ENCODE measurements around the gene MAP3K12. TPM values are rescaled to one million over a fixed set of nuclear protein-coding genes. Genes with fewer than 3 reads are reported as not detected.

Gene MAP3K12
- polyA plus RNA-seq, 1 donor (not counting 4 experiments of a cell fraction or from before 2014, with no cell fraction given), result 13.4 TPM

DNA sequence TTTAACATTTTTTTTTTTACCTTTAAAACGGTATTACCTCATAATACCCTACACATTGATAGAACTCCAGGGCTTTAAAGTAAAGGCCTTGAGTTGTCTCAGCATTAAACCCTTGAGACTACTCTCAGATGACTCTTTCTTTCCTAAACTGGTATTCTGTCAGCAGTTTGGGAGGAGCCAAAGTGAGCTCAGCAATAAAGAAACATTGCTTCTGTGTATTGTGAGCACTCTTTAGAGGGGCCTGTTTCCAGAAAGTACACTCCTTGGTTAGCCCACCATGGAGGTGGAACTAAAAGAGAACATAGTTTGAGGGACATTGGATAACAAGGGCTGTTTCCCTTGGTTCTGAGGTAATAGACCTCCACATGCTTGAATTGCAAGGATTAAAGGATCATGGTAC is 20.4 kb downstream of the MAP3K12 start:
- no peak for DNase-seq (ENCODE audit: low read depth, low spot score)
- peaks cover 21% of the 10 kb centered on the region for H4K20me1 ChIP-seq (ENCODE audit: control insufficient read depth, extremely low read depth, insufficient read depth, low read length)
- H3K79me2 ChIP-seq (ENCODE audit: control insufficient read depth, insufficient read depth, low read length), result peaks cover 17% of the 10 kb centered on the region
- no peaks in the 10 kb centered on the region for H3K27me3 ChIP-seq (ENCODE audit: control insufficient read depth, extremely low read depth, insufficient read depth, low read length)
- H3K9me1 ChIP-seq (ENCODE audit: control insufficient read depth, extremely low read depth, insufficient read depth, low read length), result peaks cover 3% of the 10 kb centered on the region
- H3K4me2 ChIP-seq (ENCODE audit: control insufficient read depth, extremely low read depth, insufficient read depth, low read depth, low read length), result no peak overlapping the region
- H3K36me3 ChIP-seq (ENCODE audit: control insufficient read depth in 2 of 2, extremely low read depth in 1 of 2, insufficient read depth in 2 of 2, low read length in 2 of 2), result peaks cover 34 to 64% of the 10 kb centered on the region in 2 experiments
- no peak for FAIRE-seq
- dilution Hi-C loops (cut with MboI; ENCODE audit: extremely low pct_ligation_motif_present, low sequenced_read_pairs), result no loop called here
- H3K27ac ChIP-seq (ENCODE audit: control insufficient read depth, insufficient read depth, low read length), result no peak overlapping the region
- TF ChIP-seq, protein P1, sequence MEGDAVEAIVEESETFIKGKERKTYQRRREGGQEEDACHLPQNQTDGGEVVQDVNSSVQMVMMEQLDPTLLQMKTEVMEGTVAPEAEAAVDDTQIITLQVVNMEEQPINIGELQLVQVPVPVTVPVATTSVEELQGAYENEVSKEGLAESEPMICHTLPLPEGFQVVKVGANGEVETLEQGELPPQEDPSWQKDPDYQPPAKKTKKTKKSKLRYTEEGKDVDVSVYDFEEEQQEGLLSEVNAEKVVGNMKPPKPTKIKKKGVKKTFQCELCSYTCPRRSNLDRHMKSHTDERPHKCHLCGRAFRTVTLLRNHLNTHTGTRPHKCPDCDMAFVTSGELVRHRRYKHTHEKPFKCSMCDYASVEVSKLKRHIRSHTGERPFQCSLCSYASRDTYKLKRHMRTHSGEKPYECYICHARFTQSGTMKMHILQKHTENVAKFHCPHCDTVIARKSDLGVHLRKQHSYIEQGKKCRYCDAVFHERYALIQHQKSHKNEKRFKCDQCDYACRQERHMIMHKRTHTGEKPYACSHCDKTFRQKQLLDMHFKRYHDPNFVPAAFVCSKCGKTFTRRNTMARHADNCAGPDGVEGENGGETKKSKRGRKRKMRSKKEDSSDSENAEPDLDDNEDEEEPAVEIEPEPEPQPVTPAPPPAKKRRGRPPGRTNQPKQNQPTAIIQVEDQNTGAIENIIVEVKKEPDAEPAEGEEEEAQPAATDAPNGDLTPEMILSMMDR (optimal IDR thresholded peaks at IDR 0.05 in 1 of 3, IDR thresholded peaks at IDR 0.05 in 1 of 3, conservative IDR thresholded peaks at IDR 0.05 in 1 of 3; ENCODE audit: extremely low read depth in 1 of 3, insufficient read depth in 2 of 3, low read length in 3 of 3), result no peak
- no peak for TF ChIP-seq EZH2 (IDR thresholded peaks at IDR 0.05; ENCODE audit: low read length)
- no peak overlapping the region for H3K4me3 ChIP-seq (ENCODE audit: control insufficient read depth in 2 of 3, extremely low read depth in 1 of 3, insufficient read depth in 2 of 3, low read depth in 1 of 3, low read length in 3 of 3)
- H3K9ac ChIP-seq (ENCODE audit: control insufficient read depth, extremely low read depth, insufficient read depth, low read length), result no peak overlapping the region
- no peak overlapping the region for H2AFZ ChIP-seq (ENCODE audit: control insufficient read depth, low read length)
- no peaks in the 10 kb centered on the region for H3K9me3 ChIP-seq (ENCODE audit: control insufficient read depth, low read depth, low read length)
- peaks cover 23% of the 10 kb centered on the region for H3K4me1 ChIP-seq (ENCODE audit: control insufficient read depth, extremely low read depth, insufficient read depth, low read length)

DNA sequence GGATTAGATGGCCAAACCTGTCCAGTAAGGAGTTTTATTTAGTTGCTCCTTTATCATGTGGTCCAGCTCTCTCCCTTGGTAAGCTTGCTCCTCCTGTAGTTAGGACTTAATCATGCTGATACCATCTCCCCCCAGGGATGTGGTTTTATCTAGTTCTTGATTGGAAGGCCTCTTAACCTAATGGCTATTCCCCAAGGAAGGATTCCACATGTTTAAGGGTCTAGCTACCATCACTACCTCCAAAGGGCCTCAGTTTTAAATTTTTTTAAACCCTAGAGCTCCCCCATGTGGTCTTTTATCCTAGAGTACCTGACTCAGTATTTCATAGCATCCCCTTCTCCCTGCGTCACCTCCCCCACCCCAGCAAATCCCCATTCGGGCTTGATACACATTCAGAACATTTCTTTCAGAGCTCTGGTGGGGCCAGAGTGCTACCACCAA is 22.5 kb downstream of the MAP3K12 start:
- Histone ChIP-seq H3K36me3 (ENCODE audit: control insufficient read depth in 2 of 2, extremely low read depth in 1 of 2, insufficient read depth in 2 of 2, low read length in 2 of 2) (peaks cover 36 to 67% of the 10 kb centered on the region in 2 experiments), H3K27ac (ENCODE audit: control insufficient read depth, insufficient read depth, low read length) (no peak overlapping the region), H3K79me2 (ENCODE audit: control insufficient read depth, insufficient read depth, low read length) (peaks cover 34% of the 10 kb centered on the region), H3K4me3 (ENCODE audit: control insufficient read depth in 2 of 3, extremely low read depth in 1 of 3, insufficient read depth in 2 of 3, low read depth in 1 of 3, low read length in 3 of 3) (no peak overlapping the region), H2AFZ (ENCODE audit: control insufficient read depth, low read length) (no peak overlapping the region), H4K20me1 (ENCODE audit: control insufficient read depth, extremely low read depth, insufficient read depth, low read length) (peaks cover 25% of the 10 kb centered on the region), H3K4me2 (ENCODE audit: control insufficient read depth, extremely low read depth, insufficient read depth, low read depth, low read length) (no peak overlapping the region), H3K9me3 (ENCODE audit: control insufficient read depth, low read depth, low read length) (no peaks in the 10 kb centered on the region), H3K9ac (ENCODE audit: control insufficient read depth, extremely low read depth, insufficient read depth, low read length) (no peak overlapping the region), H3K9me1 (ENCODE audit: control insufficient read depth, extremely low read depth, insufficient read depth, low read length) (peaks cover 3% of the 10 kb centered on the region), H3K27me3 (ENCODE audit: control insufficient read depth, extremely low read depth, insufficient read depth, low read length) (no peaks in the 10 kb centered on the region), H3K4me1 (ENCODE audit: control insufficient read depth, extremely low read depth, insufficient read depth, low read length) (peaks cover 7% of the 10 kb centered on the region)
- dilution Hi-C loops (cut with MboI; ENCODE audit: extremely low pct_ligation_motif_present, low sequenced_read_pairs), result no loop called here
- TF ChIP-seq, protein P1 (optimal IDR thresholded peaks at IDR 0.05 in 1 of 3, IDR thresholded peaks at IDR 0.05 in 1 of 3, conservative IDR thresholded peaks at IDR 0.05 in 1 of 3; ENCODE audit: extremely low read depth in 1 of 3, insufficient read depth in 2 of 3, low read length in 3 of 3), result peak in 2 of 3 experiments; percentile 10 to 32
- TF ChIP-seq EZH2 (IDR thresholded peaks at IDR 0.05; ENCODE audit: low read length), result no peak
- FAIRE-seq (no peak), DNase-seq (ENCODE audit: low read depth, low spot score) (no peak)
